WTC11 (cell line): ENCODE data around the gene ZSWIM3. TPM values are rescaled to one million over a fixed set of nuclear protein-coding genes. Genes with fewer than 3 reads are reported as not detected.
A peak's percentile ranks its signal among the peaks of the same experiment; 100 is the strongest.

Experiments used
- JAZF1 ChIP-seq: fragments of 250-450 bp; sonication (Bioruptor Pico); IDR thresholded peaks from 2 replicates; pipeline ENCODE4 v1.9.0; 2021; ENCODE audit warnings: moderate library complexity, mild to moderate bottlenecking, inconsistent platforms
- MXD4 ChIP-seq: fragments of 250-450 bp; sonication (Bioruptor Pico); IDR thresholded peaks from 2 replicates; pipeline ENCODE4 v1.8.0; 2021; ENCODE audit warnings: mild to moderate bottlenecking, moderate library complexity, borderline replicate concordance
- NFE2L1 ChIP-seq: sonication (generic); formaldehyde crosslinking; IDR thresholded peaks from 2 replicates; pipeline ENCODE4 v1.8.1; 2023; ENCODE audit warnings: missing genetic modification reagents
- SMAD3 ChIP-seq: sonication (generic); formaldehyde crosslinking; IDR thresholded peaks from 2 replicates; pipeline ENCODE4 v1.8.0; 2022; ENCODE audit warnings: missing genetic modification reagents, mild to moderate bottlenecking, borderline replicate concordance
- ZNF396 ChIP-seq: fragments of 250-450 bp; sonication (Bioruptor Pico); IDR thresholded peaks from 2 replicates; pipeline ENCODE4 v1.8.0; 2021; ENCODE audit warnings: mild to moderate bottlenecking, moderate library complexity, borderline replicate concordance
- ZNF416 ChIP-seq: fragments of 250-450 bp; sonication (Bioruptor Pico); IDR thresholded peaks from 2 replicates; pipeline ENCODE4 v1.9.0; 2021; ENCODE audit warnings: mild to moderate bottlenecking, inconsistent platforms
- ZNF423 ChIP-seq: fragments of 250-450 bp; sonication (Bioruptor Pico); IDR thresholded peaks from 2 replicates; pipeline ENCODE4 v2.1.2; 2022; ENCODE audit warnings: mild to moderate bottlenecking, moderate library complexity
- ZNF671 ChIP-seq: fragments of 250-450 bp; sonication (Bioruptor Pico); IDR thresholded peaks from 2 replicates; pipeline ENCODE4 v1.8.0; 2021; ENCODE audit warnings: mild to moderate bottlenecking
- total RNA-seq: library from RNA; stranded (reverse); gene quantifications from 3 replicates; pipeline ENCODE4 v1.2.3, GENCODE V29; 2021
- TF ChIP-seq, protein P1 (sequence below): sonication (generic); formaldehyde crosslinking; IDR thresholded peaks from 2 replicates; pipeline ENCODE4 v1.8.1; 2023; ENCODE audit warnings: mild to moderate bottlenecking, missing genetic modification reagents
- TF ChIP-seq, protein P2 (sequence below): sonication (generic); formaldehyde crosslinking; IDR thresholded peaks from 2 replicates; pipeline ENCODE4 v1.8.1; 2023; ENCODE audit warnings: mild to moderate bottlenecking, missing genetic modification reagents, borderline replicate concordance
- TF ChIP-seq, protein P3 (sequence below): sonication (generic); formaldehyde crosslinking; IDR thresholded peaks from 2 replicates; pipeline ENCODE4 v1.8.1; 2022; ENCODE audit warnings: low read depth, mild to moderate bottlenecking, moderate library complexity, missing genetic modification reagents, borderline replicate concordance
- TF ChIP-seq, protein P4 (sequence below): sonication (generic); formaldehyde crosslinking; IDR thresholded peaks from 2 replicates; pipeline ENCODE4 v1.8.1; 2023; ENCODE audit warnings: mild to moderate bottlenecking, missing genetic modification reagents, moderate library complexity
- TF ChIP-seq, protein P5 (sequence below): sonication (generic); formaldehyde crosslinking; IDR thresholded peaks from 2 replicates; pipeline ENCODE4 v1.8.0; 2023; ENCODE audit warnings: mild to moderate bottlenecking, missing genetic modification reagents

Gene ZSWIM3
- total RNA-seq, 1 experiment from 2014 or later, result 3.4 TPM

DNA sequence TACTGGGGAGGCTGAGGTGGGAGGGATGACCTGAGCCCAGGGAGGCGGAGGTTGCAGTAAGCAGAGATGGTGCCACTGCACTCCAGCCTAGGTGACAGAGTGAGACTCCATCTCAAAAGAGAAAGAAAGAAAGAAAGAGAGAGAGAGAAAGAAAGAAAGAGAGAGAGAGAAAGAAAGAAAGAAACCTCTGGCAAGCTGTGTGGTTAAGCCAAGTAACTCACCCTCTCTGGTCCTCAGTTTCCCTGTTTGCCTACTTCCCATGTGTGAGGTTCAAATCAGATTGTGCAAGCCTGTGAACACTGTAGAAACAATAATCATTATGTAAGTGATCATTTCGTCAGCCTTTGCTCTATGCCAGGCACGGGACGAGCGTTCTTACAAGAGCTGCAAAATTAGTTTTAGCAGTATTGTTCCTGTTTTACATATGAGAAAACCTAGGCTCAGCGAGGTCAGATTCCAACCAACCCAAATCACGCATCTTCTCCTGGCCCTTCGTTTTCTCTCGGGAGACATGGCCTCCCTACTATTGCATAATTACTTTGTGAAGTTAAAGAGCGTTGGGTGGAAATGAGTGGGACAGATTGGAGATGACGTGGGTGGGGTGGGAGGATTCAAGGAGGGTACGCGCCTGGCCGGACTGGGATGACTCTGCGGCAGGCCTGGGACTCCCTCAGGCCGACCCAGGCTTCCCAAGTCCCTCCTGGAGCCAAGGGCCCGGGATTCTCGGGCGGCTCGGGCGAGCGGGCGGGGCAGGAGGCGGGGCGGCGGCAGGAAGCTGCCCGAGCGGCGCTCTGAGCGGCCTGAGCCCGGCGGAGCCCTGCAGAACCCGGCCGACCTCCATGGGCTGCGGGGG, 24.2 kb upstream of the ZSWIM3 start, which contains the start of gene SNX21 (continued):
- TF ChIP-seq, protein P1, sequence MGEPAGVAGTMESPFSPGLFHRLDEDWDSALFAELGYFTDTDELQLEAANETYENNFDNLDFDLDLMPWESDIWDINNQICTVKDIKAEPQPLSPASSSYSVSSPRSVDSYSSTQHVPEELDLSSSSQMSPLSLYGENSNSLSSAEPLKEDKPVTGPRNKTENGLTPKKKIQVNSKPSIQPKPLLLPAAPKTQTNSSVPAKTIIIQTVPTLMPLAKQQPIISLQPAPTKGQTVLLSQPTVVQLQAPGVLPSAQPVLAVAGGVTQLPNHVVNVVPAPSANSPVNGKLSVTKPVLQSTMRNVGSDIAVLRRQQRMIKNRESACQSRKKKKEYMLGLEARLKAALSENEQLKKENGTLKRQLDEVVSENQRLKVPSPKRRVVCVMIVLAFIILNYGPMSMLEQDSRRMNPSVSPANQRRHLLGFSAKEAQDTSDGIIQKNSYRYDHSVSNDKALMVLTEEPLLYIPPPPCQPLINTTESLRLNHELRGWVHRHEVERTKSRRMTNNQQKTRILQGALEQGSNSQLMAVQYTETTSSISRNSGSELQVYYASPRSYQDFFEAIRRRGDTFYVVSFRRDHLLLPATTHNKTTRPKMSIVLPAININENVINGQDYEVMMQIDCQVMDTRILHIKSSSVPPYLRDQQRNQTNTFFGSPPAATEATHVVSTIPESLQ (CRISPR knock-in tag), result no peak
- TF ChIP-seq JAZF1 (CRISPR knock-in tag) (no peak), MXD4 (CRISPR knock-in tag) (no peak), ZNF416 (no peak), SMAD3 (no peak), ZNF396 (no peak), ZNF671 (CRISPR knock-in tag) (no peak), ZNF423 (CRISPR knock-in tag) (0 out of 2 replicates have a peak, but pooled peaks have one; percentile 65), NFE2L1 (CRISPR knock-in tag) (0 out of 2 replicates have a peak, but pooled peaks have one; percentile 18)
- TF ChIP-seq, protein P2, sequence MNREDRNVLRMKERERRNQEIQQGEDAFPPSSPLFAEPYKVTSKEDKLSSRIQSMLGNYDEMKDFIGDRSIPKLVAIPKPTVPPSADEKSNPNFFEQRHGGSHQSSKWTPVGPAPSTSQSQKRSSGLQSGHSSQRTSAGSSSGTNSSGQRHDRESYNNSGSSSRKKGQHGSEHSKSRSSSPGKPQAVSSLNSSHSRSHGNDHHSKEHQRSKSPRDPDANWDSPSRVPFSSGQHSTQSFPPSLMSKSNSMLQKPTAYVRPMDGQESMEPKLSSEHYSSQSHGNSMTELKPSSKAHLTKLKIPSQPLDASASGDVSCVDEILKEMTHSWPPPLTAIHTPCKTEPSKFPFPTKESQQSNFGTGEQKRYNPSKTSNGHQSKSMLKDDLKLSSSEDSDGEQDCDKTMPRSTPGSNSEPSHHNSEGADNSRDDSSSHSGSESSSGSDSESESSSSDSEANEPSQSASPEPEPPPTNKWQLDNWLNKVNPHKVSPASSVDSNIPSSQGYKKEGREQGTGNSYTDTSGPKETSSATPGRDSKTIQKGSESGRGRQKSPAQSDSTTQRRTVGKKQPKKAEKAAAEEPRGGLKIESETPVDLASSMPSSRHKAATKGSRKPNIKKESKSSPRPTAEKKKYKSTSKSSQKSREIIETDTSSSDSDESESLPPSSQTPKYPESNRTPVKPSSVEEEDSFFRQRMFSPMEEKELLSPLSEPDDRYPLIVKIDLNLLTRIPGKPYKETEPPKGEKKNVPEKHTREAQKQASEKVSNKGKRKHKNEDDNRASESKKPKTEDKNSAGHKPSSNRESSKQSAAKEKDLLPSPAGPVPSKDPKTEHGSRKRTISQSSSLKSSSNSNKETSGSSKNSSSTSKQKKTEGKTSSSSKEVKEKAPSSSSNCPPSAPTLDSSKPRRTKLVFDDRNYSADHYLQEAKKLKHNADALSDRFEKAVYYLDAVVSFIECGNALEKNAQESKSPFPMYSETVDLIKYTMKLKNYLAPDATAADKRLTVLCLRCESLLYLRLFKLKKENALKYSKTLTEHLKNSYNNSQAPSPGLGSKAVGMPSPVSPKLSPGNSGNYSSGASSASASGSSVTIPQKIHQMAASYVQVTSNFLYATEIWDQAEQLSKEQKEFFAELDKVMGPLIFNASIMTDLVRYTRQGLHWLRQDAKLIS (CRISPR knock-in tag), result no peak
- TF ChIP-seq, protein P3, sequence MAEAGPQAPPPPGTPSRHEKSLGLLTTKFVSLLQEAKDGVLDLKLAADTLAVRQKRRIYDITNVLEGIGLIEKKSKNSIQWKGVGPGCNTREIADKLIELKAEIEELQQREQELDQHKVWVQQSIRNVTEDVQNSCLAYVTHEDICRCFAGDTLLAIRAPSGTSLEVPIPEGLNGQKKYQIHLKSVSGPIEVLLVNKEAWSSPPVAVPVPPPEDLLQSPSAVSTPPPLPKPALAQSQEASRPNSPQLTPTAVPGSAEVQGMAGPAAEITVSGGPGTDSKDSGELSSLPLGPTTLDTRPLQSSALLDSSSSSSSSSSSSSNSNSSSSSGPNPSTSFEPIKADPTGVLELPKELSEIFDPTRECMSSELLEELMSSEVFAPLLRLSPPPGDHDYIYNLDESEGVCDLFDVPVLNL, result no peak
- TF ChIP-seq, protein P4, sequence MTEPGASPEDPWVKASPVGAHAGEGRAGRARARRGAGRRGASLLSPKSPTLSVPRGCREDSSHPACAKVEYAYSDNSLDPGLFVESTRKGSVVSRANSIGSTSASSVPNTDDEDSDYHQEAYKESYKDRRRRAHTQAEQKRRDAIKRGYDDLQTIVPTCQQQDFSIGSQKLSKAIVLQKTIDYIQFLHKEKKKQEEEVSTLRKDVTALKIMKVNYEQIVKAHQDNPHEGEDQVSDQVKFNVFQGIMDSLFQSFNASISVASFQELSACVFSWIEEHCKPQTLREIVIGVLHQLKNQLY (CRISPR knock-in tag), result no peak
- TF ChIP-seq, protein P5, sequence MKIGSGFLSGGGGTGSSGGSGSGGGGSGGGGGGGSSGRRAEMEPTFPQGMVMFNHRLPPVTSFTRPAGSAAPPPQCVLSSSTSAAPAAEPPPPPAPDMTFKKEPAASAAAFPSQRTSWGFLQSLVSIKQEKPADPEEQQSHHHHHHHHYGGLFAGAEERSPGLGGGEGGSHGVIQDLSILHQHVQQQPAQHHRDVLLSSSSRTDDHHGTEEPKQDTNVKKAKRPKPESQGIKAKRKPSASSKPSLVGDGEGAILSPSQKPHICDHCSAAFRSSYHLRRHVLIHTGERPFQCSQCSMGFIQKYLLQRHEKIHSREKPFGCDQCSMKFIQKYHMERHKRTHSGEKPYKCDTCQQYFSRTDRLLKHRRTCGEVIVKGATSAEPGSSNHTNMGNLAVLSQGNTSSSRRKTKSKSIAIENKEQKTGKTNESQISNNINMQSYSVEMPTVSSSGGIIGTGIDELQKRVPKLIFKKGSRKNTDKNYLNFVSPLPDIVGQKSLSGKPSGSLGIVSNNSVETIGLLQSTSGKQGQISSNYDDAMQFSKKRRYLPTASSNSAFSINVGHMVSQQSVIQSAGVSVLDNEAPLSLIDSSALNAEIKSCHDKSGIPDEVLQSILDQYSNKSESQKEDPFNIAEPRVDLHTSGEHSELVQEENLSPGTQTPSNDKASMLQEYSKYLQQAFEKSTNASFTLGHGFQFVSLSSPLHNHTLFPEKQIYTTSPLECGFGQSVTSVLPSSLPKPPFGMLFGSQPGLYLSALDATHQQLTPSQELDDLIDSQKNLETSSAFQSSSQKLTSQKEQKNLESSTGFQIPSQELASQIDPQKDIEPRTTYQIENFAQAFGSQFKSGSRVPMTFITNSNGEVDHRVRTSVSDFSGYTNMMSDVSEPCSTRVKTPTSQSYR (CRISPR knock-in tag), result no peak
